HG03520 (cell line): ENCODE results near the gene GBX2.
"Not testable (repeated sequence)": the region's sequence is repeated elsewhere in the genome, so short reads cannot be mapped to it uniquely, and the experiment has no call there.

ENCODE experiments used
- ATAC-seq: cut with Tn5 transposase; IDR thresholded peaks from one replicate; pipeline ENCODE4 v1.9.1; 2021; ENCODE audit warnings: mild to moderate bottlenecking, moderate library complexity; ENCODE audit not compliant: unreplicated experiment

GBX2 gene

GRCh38 chr2:236157815-236158498 is 10.2 kb downstream of the GBX2 start:
- no peak for ATAC-seq

- ATAC-seq = no peak
Observed at GRCh38 chr2:236157366-236157765, 10.8 kb downstream of the GBX2 start.

DNA sequence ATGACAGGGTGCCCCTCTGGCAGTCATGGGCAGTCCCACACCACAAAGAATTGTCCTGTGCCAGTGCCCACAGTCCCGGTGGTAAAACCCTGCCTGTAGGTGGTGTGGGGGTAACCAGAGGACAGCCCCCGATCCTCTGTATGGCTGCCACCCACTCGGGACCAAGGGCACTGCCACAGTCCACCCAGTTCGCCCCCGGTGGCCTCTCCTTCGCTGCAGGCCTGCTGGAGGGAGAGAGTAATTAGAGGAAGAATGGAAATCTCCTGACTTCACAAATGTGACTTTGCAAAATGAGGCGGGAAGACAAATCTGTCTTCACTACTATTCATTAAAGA is 11.4 kb downstream of the GBX2 start:
- no peak for ATAC-seq

DNA sequence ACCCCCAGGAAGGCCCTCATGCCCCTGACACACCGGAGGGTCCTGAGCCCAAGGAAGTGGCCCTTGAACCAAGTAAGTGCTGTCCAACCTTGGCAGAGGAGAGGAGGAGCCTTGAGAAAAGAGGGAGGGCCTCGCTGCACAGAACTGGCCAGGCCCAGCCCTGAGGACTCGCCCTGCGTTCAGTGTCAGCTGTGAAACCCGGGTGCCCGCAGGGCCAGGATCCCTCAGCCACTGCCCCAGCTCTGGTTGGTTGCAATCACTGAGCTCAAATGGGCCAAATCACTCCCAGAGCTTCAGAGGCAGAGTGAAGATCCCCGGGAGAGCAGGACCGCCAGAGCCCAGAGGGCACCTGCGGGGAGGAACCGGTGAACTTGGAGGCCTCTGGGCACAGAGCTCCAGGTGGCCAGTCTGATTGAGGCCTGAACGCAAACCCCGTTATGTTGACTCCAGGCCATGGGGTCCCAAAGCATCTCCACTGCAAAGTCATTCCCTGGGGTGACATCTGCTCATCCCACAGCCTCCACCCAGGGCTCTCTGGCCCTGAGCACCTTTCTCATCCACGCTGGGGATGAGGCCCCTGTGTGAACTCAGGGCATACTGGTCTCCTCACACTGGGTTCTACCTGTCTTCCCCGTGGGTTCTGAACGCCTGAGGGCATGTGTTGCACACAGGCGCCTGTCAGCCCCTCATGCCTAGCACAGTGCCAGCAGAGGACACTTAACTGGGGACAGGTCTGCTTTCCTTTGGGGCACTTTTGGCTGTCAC is 11.9 kb downstream of the GBX2 start:
- no peak for ATAC-seq

GRCh38 chr2:236155406-236155805 is 12.8 kb downstream of the GBX2 start:
- no peak for ATAC-seq

- no peak for ATAC-seq
Observed at GRCh38 chr2:236146436-236146835, 21.8 kb downstream of the GBX2 start.

GRCh38 chr2:236143811-236144210 is 24.4 kb downstream of the GBX2 start:
- ATAC-seq = no peak

DNA sequence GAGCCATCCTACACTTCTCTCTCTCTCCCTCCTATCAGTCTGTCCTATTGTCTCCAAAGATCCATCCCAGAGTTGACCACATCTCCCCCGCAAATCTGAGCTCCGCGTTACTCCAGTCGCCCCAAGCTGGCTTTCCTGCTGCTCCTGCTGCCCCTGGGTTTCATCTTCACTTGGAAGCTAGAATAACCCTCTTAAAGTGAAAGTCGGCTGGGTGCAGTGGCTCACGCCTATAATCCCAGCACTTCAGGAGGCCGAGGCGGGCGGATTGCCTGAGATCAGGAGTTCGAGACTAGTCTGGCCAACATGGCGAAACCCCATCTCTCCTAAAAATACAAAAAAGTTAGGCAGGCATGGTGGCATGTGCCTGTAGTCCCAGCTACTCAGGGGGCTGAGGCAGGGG is 26.6 kb downstream of the GBX2 start:
- not testable (repeated sequence) for ATAC-seq

DNA sequence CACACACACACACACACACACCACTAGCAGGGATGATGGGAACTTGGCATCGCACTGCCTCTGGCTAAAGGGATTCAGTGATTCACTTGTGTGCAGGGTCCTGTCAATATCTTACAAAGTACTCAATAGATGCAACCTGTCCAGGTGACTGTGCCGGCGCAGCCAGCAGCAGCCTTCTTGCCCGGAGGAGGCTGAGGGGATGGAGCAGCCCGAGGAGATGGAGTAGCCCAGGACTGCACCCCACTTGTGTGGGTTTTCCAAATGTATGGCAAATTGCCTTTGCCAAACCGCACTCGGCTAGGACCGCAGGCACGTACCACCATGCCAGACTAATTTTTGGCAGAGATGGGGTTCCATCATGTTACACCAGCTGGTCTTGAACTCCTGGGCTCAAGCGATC is 31.1 kb downstream of the GBX2 start:
- no peak for ATAC-seq

DNA sequence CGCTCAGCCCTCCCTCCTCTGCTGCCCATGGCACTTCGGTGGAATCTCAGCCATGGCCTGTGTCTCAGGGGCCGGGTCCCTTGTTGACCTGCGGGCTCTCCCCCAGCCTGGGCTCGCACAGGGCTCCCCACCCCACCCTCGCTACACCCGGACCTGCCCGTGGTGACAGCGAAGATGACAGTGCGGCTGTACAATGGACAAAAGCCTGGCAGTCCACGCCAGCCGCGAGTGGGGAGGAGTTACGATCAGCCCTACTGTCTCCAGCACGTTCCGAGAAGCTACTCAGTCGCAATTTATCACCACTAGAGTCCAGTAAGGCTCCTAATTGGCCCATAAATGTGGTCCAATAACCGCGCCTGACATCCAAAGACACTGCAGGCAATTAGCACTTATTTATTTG is 31.6 kb downstream of the GBX2 start:
- no peak for ATAC-seq

GRCh38 chr2:236133410-236134012 is 34.7 kb downstream of the GBX2 start:
- no peak for ATAC-seq

DNA sequence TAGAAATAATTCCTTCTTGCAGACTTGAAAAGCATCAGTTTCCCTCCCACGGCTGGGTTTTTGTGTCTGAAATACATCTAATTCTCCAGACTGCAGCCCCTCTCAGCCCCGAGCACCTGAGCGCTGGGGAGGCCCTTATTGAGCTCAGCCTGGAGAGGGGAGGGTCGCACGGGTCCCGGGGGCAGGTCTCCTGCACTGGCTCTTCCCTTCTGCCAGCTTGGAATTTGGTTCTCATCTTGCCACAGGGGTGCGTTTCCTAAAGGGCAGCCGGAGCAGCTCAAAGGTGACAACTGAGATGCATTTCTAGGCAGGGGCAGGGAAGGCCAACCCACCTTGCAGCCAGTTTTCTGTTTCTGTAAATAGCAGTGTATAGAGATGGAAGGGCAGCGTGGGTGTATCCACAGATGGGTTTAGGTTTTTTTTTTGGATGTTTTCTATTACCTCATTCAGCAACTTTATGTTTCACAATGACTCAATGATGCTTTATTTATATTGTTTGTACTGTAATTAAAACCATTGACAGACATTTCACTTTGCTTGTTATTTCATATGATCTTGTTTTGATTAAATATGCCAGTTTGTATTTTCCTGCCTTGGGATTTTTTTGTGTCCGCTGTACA is 37.0 kb downstream of the GBX2 start:
- no peak for ATAC-seq

DNA sequence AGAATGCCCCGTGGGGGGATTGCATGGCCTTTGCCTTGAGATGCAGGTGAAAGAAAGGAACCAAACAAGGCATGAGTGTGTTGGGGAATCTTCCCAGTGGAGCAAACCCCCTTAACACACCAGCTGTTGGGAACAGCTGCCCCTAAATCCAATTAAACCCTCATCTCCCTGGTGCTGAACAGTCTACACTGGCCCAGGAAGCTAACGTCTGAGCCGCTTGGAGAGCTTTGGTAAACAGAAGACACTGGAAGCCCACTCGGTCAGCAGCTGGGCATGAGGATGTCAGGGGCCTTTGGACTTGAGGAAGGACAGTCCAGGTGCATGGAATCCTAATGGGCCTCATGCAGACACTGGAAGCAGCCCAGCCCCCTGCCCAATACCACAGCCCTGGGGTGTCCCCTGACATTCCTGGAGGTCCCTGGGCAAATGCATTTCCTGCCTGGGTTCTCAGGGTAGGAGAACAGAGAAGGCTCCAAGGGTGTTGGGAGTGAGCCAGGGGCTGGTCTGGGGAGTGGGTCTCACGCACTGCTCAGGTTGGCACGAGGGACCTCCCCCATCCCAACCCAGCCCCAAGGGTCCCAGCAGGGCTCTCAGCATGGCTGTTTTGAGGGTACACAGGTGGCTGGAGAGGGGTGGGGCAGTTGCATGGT is 37.7 kb downstream of the GBX2 start:
- ATAC-seq = no peak

DNA sequence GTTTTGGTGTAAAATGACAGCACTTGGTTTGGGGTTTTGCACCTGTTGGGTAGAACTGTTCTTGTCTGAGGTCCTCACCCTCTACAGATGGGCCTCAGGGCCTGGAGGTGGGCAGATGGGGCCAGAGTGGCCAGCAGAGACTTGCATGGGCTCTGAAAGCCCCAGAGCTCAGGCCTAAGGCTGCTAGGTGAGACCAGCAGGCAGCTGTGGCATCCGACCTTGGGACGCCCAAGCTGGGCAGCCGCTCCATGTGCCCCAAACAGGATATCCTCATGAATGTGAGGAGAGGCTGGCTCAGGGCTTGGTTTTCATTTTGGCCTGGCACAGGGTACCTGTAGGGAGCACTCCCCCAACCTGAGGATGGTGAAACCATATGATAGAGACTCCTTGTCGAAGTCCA is 38.3 kb downstream of the GBX2 start:
- ATAC-seq = no peak

GRCh38 chr2:236128321-236128720 is 39.9 kb downstream of the GBX2 start:
- ATAC-seq = no peak

- no peak for ATAC-seq
Observed at GRCh38 chr2:236127010-236127409, 41.2 kb downstream of the GBX2 start.

DNA sequence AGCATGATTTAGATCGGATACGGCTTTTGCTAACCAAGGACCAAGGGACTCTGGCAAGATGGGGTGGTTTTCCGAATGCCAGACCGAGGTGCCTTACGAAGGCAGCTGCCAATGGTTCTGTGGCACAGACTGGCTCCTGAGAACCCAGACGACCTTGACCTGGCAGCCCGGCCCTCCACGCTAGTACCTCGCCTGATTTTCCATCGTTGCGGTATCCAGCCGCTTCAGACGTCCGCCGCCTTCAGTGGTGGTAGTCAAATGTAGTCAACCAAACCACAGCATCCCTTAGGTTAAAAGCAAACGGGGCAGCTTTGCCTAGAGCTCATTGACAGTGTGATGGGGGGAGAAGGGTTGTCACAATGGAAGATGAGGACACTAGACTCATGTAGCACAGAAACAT is 42.6 kb downstream of the GBX2 start:
- ATAC-seq = no peak

GRCh38 chr2:236124182-236124893 is 43.8 kb downstream of the GBX2 start:
- no peak for ATAC-seq

- no peak for ATAC-seq
Observed at GRCh38 chr2:236123716-236124115, 44.5 kb downstream of the GBX2 start.

DNA sequence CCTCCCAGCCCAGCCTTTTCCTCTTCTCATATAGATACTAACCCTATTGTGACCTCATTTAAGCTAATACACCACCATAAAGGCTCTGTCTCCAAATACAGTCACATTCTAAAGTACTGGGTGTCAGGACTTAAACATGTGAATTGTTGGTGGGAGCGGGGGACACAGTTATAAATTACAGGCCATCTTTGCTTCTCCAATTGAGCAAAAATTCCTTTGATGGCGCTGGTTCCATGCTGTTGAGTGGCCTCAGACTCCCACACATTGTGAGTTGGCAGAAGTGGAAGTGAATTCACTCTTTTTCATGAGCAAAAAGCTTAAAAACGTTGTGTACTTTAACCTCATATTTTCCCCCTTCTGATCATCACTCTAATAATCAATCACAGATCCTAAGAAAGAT is 46.0 kb downstream of the GBX2 start:
- no peak for ATAC-seq

- ATAC-seq = no peak
Observed at GRCh38 chr2:236121546-236121945, 46.6 kb downstream of the GBX2 start.
